SK-N-DZ (cell line): ENCODE results near the gene MARCHF2.
"Not testable (repeated sequence)": the region's sequence is repeated elsewhere in the genome, so short reads cannot be mapped to it uniquely, and the experiment has no call there.

Experiments
- DNase-seq: peaks from one replicate; pipeline ENCODE4 v3.0.0-alpha.2; 2015; ENCODE audit warnings: low spot score

Gene MARCHF2

GRCh38 chr19:8410718-8411117 lies 2.4 kb upstream of the MARCHF2 start:
- DNase-seq, result not testable (repeated sequence)

- DNase-seq, result no peak
Measured at GRCh38 chr19:8413629-8413995, 507 bp downstream of the MARCHF2 start.

GRCh38 chr19:8416796-8417195 lies 3.7 kb downstream of the MARCHF2 start:
- DNase-seq, result no peak

DNA sequence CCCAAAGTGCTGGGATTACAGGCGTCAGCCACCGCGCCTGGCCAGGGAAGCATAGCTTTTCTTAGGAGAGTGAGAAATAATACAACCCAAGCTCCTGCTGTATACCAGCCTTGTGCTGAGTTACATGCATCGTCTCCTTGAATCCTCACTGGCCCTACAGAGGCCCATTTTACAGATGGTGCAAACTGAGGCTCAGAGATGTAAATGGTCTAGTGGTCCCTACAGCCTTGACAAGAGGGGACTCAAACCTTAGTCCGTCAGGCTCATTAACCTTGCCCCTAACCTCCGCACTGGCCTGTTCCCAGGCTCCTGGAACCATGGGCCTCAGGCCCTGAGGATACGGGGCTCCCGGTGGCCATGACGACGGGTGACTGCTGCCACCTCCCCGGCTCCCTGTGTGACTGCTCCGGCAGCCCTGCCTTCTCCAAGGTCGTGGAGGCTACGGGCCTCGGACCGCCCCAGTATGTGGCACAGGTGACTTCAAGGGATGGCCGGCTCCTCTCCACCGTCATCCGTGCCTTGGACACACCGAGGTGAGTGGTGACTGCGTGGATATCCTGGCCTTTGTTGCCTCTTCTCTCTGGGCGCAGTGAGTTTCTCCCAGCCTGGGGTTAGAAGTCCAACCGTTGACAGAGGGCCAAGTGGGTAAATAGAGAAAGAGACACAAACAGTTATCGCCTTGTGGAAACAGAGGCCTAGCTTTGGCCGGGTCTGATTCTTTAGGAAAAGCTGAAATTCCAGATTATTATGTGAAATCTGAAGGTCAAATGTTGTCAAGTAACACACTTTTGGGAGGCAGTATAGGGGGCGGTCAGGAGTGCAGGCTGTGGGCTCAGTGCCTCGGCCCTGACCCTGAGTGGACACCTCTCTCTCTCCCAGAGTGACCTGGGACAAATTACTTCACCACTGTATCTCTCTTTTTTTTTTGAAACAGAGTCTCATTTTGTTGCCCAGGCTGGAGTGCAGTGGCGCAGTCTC lies 8.7 kb downstream of the MARCHF2 start:
- DNase-seq, result no peak

GRCh38 chr19:8423817-8424223 lies 10.7 kb downstream of the MARCHF2 start:
- DNase-seq, result peak; percentile 25

GRCh38 chr19:8425331-8425730 lies 12.2 kb downstream of the MARCHF2 start:
- DNase-seq, result not testable (repeated sequence)

DNA sequence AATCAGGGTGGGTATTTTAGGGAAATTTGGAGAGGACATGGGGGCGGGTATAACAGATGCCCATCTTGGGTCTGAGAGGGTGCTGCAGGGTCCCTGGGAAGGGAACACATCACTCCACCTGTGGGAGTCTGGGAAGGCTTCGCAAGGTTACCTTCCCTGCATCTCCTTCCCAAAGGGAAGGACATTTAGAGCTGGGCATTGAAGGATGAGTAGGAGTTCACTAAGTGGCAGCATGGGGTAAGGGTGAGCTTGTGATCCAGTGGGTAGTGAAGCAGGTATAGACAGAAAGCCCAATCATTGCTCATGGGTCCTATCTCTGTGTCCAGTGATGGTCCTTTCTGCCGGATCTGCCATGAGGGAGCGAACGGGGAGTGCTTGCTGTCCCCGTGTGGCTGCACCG lies 13.2 kb downstream of the MARCHF2 start:
- DNase-seq, result no peak

DNA sequence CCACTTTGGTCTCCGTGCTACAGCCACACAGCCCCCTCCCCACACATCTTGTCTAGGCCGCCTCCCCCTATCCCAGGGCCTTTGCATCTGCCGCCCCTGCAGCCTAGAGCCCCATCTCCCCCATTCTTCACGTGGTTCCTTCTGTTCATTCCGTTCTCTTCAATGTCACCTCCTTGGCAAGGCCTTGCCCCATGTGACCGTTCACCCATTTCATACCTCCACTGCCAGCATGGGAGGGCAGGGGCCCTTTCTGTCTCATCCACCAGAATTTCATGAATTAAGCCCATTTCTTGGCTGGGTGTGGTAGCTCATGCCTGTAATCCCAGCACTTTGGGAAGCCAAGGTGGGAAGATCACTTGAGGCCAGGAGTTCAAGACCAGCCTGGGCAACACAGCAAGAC lies 15.9 kb downstream of the MARCHF2 start:
- no peak for DNase-seq

- DNase-seq, result no peak
Measured at GRCh38 chr19:8429826-8430225, 16.7 kb downstream of the MARCHF2 start.

DNA sequence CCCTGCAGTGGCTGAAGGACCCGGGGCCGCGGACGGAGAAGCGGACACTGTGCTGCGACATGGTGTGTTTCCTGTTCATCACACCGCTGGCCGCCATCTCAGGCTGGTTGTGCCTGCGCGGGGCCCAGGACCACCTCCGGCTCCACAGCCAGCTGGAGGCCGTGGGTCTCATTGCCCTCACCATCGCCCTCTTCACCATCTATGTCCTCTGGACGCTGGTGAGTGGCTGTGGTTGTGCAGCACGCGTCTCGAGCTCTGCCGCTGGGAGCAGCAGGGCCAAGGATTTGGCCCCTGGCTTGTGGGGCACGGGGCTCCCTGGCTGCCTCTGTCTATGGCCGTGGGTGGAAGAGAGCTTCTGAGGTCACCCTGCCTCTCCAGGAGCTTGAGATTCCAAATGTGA lies 17.5 kb downstream of the MARCHF2 start:
- DNase-seq, result no peak

DNA sequence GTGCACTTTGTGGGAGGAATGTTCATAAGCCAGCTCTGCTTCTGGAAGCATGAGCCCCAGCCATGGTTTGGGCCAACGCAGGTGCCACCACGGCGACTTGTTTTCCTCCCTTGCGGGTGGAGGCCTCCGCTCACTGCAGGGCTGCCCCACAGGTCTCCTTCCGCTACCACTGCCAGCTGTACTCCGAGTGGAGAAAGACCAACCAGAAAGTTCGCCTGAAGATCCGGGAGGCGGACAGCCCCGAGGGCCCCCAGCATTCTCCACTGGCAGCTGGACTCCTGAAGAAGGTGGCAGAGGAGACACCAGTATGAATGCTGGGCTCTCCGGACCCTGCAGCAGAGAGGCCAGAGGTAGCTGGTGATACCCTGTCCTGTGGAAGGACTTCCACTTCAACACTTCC lies 25.1 kb downstream of the MARCHF2 start:
- DNase-seq, result no peak

DNA sequence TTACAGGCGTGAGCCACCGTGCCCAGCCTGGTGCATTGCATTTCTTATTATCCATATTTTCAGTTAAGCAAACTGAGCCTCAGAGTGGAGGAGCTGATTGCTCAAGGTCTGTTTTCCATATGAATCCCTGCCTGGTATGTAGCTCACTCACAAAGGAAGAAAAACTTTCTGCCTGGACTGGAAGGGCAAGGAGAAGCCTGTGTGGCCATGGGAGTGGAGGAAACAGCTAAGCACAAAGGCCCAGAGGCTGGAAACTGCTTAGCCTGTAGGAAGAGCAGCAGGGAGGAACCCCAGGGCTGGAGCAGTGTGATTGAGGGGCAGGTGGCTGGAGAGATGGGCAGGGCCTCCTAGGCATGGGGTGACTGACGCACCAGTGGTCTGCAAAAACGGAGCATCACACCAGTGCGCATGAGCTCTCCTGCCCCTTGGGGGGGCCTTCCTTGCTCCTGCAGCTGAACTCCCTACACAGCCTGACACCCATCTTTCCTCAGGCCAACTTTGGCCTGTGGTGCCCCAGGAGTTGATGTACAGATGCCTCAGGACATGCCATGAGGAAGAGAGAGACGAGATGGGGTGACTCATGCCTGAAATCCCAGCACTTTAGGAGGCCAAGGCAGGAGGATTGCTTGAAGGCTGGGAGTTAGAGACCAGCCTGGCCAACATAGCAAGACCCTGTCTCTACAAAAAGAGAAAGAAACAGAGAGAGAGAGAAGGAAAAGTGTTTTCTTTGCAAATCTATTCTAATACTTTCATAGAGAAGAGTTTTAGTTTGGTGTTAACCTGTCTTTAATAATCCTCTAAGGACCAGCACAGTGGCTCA lies 28.8 kb downstream of the MARCHF2 start:
- no peak for DNase-seq

DNA sequence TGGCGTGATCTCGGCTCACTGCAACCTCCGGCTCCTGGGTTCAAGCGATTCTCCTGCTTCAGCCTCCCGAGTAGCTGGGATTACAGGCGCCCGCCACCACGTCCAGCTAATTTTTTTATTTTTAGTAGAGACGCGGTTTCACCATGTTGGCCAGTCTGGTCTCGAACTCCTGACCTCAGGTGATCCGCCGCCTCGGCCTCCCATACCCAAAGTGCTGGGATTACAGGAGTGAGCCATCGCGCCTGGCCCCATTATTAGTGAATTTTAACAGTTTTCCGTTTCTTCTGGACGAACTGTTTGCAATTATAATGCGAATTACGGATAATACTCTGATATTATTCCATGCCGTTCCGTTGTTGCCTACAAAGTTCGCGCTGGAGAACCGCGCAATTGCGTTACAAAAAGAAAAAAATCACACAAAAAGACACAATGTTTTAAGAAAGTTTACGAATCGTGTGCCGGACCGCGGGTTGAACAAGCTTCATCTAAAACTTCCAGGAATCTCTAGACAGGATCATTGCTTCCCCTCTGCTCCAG lies 31.1 kb downstream of the MARCHF2 start:
- DNase-seq, result not testable (repeated sequence)

GRCh38 chr19:8444677-8445487 lies 31.8 kb downstream of the MARCHF2 start, which contains the start of gene HNRNPM:
HNRNPM (plus strand) TSS chr19:8444975; CDS start chr19:8444999, 24 bp downstream.
- peak; percentile 97 for DNase-seq

GRCh38 chr19:8445488-8446001 lies 32.4 kb downstream of the MARCHF2 start:
- DNase-seq, result peak; percentile 11

GRCh38 chr19:8446061-8446709 lies 33.1 kb downstream of the MARCHF2 start:
- DNase-seq, result no peak

- no peak for DNase-seq
Measured at GRCh38 chr19:8449830-8450229, 36.7 kb downstream of the MARCHF2 start.

DNA sequence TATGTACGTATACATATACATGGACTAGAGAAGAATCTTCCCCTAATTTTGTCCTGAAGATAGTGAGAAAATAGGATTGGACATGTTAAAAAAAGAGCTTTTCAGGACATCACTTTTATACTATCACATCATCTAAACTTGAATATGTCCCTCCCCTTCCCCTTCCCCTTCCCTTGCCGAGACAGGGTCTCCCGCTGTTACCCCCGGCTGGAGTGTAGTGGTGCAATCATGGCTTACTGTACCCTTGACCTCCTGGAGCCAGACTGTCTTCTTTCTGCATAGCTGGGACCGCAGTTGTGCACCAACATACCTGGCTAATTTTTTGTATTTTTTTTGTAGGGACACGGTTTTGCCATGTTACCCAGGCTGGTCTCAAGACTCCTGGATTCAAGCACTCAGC lies 38.3 kb downstream of the MARCHF2 start:
- no peak for DNase-seq

DNA sequence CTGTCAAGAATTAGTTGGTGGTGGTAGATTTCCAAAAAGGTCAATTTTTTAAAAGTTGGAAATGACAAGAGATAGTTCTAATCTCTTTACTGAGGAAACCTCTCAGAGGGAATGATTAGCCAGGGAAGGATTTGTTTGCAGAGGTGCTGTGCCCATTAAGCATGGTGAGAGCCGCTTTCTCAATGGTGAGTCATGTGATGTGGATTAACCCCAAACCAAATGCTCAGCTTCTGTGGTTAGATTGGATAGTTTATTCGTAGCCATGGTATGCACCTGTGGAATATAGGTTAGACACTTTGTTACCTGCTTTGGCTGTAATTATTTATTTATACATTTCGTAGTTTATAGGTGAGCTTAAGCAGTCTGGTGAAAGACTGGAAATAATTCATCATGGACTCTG lies 38.8 kb downstream of the MARCHF2 start:
- DNase-seq, result no peak

DNA sequence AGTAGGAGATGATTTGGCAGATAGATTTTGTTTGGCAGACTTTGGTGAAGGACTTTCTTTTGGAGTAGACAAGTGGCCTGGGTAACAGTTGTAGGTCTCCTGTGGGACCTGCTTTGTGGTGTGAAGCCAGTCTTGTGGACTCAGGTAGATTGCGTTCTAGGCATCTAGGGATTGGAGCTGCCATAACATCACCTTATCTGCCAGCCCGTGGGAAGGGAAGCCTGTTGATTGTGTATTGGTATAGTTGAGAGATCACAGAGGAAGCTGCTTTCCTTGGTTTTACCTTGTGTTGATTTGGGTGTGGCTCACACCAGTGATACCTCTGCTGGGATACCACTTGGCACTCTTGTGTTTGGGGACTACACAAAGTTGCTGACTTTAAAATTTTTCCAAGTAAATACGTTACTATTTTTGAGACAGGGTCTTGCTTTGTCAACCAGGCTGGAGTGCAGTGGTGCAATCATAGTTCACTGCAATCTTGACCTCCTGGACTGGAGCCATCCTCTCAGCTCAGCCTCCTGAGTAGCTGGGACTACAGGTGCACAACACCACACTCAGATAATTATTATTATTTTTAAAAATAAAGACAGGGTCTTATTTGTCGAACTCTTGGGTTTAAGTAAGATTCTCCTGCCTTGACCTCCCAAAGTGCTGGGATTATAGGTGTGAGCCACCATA lies 39.5 kb downstream of the MARCHF2 start:
- no peak for DNase-seq
